ENCODE results near the gene FGF6. TPM values are rescaled to one million over a fixed set of nuclear protein-coding genes. Genes with fewer than 3 reads are reported as not detected.

FGF6 gene
- total and polyA plus RNA-seq, 2 experiments from 2014 or later: not detected

GRCh38 chr12:4422985-4423384, 22.6 kb downstream of the FGF6 start:
- TF ChIP-seq EZH2 (IDR thresholded peaks at IDR 0.05; ENCODE audit: low read depth, unreplicated experiment): no peak
- TF ChIP-seq ZNF462 (CRISPR knock-in tag; IDR thresholded peaks at IDR 0.05): no peak
- TF ChIP-seq STAT1 (IDR thresholded peaks at IDR 0.05; ENCODE audit: unreplicated experiment): no peak
- no peak for TF ChIP-seq CREB1 (CRISPR knock-in tag; IDR thresholded peaks at IDR 0.05; ENCODE audit: low read depth)
- TF ChIP-seq ZNF331 (CRISPR knock-in tag; IDR thresholded peaks at IDR 0.05; ENCODE audit: low read depth): no peak
- no peak for TF ChIP-seq CTCF (conservative IDR thresholded peaks at IDR 0.05; ENCODE audit: low read depth in 2 of 2)
- TF ChIP-seq POLR2AphosphoS5 (IDR thresholded peaks at IDR 0.05; ENCODE audit: low read depth): no peak
- TF ChIP-seq REST (IDR thresholded peaks at IDR 0.05; ENCODE audit: unreplicated experiment): no peak
- TF ChIP-seq NANOG (IDR thresholded peaks at IDR 0.05; ENCODE audit: borderline replicate concordance): no peak
- no peak for TF ChIP-seq ZNF114 (CRISPR knock-in tag; IDR thresholded peaks at IDR 0.05)
- no peak for TF ChIP-seq ETS1 (IDR thresholded peaks at IDR 0.05)
- TF ChIP-seq JUNB (IDR thresholded peaks at IDR 0.05; ENCODE audit: unreplicated experiment): no peak
- no peak for TF ChIP-seq EZH2phosphoT487 (IDR thresholded peaks at IDR 0.05; ENCODE audit: unreplicated experiment)
- no peaks in the 10 kb centered on the region for H3K9me3 Mint-ChIP-seq
- no peaks in the 10 kb centered on the region for H3K36me3 Mint-ChIP-seq (ENCODE audit: low read depth)
- no peaks in the 10 kb centered on the region for H3K4me1 ChIP-seq (ENCODE audit: insufficient read depth)
- no peaks in the 10 kb centered on the region for H3K36me3 ChIP-seq (ENCODE audit: insufficient read depth)
- no peaks in the 10 kb centered on the region for H3K9me2 ChIP-seq (ENCODE audit: insufficient read depth)
- no peak overlapping the region for H3K27ac ChIP-seq (ENCODE audit: low read depth)
- H3K4me1 Mint-ChIP-seq: peaks cover 5% of the 10 kb centered on the region; the same call in 2 of the 3 replicates
- H4K20me1 ChIP-seq (replicated peaks; ENCODE audit: insufficient read depth): no peaks in the 10 kb centered on the region
- no peak overlapping the region for H3K4me3 ChIP-seq
- no peaks in the 10 kb centered on the region for H3K79me2 ChIP-seq (replicated peaks; ENCODE audit: insufficient read depth)
- no peak overlapping the region for H2AFZ ChIP-seq
- no peak overlapping the region for H3K4me3 Mint-ChIP-seq
- H3F3A ChIP-seq (replicated peaks; ENCODE audit: low read depth): no peaks in the 10 kb centered on the region
- no peaks in the 10 kb centered on the region for H3K27me3 ChIP-seq (ENCODE audit: insufficient read depth)
- ATAC-seq (no peak), DNase-seq (ENCODE audit: low spot score) (no peak)
- peaks cover 2% of the 10 kb centered on the region for H3K27me3 Mint-ChIP-seq (ENCODE audit: insufficient read depth, low read depth, poor library complexity)
- no peak overlapping the region for H3K4me2 ChIP-seq
- no peak overlapping the region for H3K27ac Mint-ChIP-seq

All from GM23338 (cell line).